Measurements from ENCODE around the gene ACOX3. TPM values are rescaled to one million over a fixed set of nuclear protein-coding genes. Genes with fewer than 3 reads are reported as not detected.
A peak's percentile ranks its signal among the peaks of the same experiment; 100 is the strongest.

The ACOX3 gene
- total and polyA plus RNA-seq, 9 of the 15 experiments (the other 6 are each of a cell fraction or from before 2014, with no cell fraction given): 0.68 to 7.3 (median 3.7) TPM

GRCh38 chr4:8478801-8479744 is 38.5 kb upstream of the ACOX3 start (continued):
- TF ChIP-seq ELF2 (CRISPR knock-in tag; IDR thresholded peaks at IDR 0.05): no peak
- no peak for TF ChIP-seq ZNF76 (CRISPR knock-in tag; IDR thresholded peaks at IDR 0.05; ENCODE audit: borderline replicate concordance)
- no peak for TF ChIP-seq POU5F1 (IDR thresholded peaks at IDR 0.05; ENCODE audit: borderline replicate concordance, low read depth, low read length, partially characterized antibody)
- TF ChIP-seq CBFB (CRISPR knock-in tag; IDR thresholded peaks at IDR 0.05): no peak
- no peak for TF ChIP-seq MYNN (IDR thresholded peaks at IDR 0.05)
- no peak for TF ChIP-seq MYNN (CRISPR knock-in tag; IDR thresholded peaks at IDR 0.05)
- TF ChIP-seq CTCFL (IDR thresholded peaks at IDR 0.05; ENCODE audit: borderline replicate concordance, insufficient read depth, low read depth, low read length, poor library complexity, severe bottlenecking): no peak
- no peak for TF ChIP-seq CLOCK (CRISPR knock-in tag; IDR thresholded peaks at IDR 0.05; ENCODE audit: borderline replicate concordance)
- TF ChIP-seq ETV6 (IDR thresholded peaks at IDR 0.05; ENCODE audit: borderline replicate concordance in 1 of 2, low read depth in 2 of 2, low read length in 1 of 2): no peak
- no peak for TF ChIP-seq ETV6 (CRISPR knock-in tag; IDR thresholded peaks at IDR 0.05; ENCODE audit: borderline replicate concordance)
- peak; percentile 84; the same call in 1 of the 2 replicates for TF ChIP-seq ZNF584 (CRISPR knock-in tag; IDR thresholded peaks at IDR 0.05; ENCODE audit: low read depth)
- TF ChIP-seq NCOA1 (IDR thresholded peaks at IDR 0.05; ENCODE audit: low read depth): peak; percentile 78; the same call in 1 of the 2 replicates
- no peak for TF ChIP-seq GTF2B (IDR thresholded peaks at IDR 0.05; ENCODE audit: extremely low read depth, insufficient read length)
- peak; percentile 99 for TF ChIP-seq ATF3 (IDR thresholded peaks at IDR 0.05)
- no peak for TF ChIP-seq ATF3 (CRISPR knock-in tag; conservative IDR thresholded peaks at IDR 0.05)
- TF ChIP-seq ERF (CRISPR knock-in tag; IDR thresholded peaks at IDR 0.05): no peak
- no peak for TF ChIP-seq THRA (IDR thresholded peaks at IDR 0.05)
- no peak for TF ChIP-seq ESRRB (CRISPR knock-in tag; IDR thresholded peaks at IDR 0.05; ENCODE audit: borderline replicate concordance)

Measured in K562 (cell line).